Pericardium fibroblast (primary cell): Measurements from ENCODE around the gene TENT4A. TPM values are rescaled to one million over a fixed set of nuclear protein-coding genes. Genes with fewer than 3 reads are reported as not detected.

Source experiments
- total RNA-seq: library from RNA; depleted of rRNA; stranded (reverse); fragments of >200 nt; gene quantifications from 2 replicates; pipeline ENCODE4 v1.2.3, GENCODE V29; 2015

Gene TENT4A
- total RNA-seq, result 8.5 and 15.7 TPM in 2 replicates

GRCh38 chr5:6713274-6714225 is at the start of gene TENT4A:
Gene TENT4A, plus strand, starts transcription at chr5:6713432. Its CDS starts 552 bp downstream, at chr5:6713984.

Other genes starting within 250 kb of the TENT4A start
- 17.5 and 27.8 TPM in 2 replicates for gene NSUN2, start 80.4 kb upstream of the TENT4A start, total RNA-seq
- 7.5 and 7.7 TPM in 2 replicates for gene SRD5A1, start 80.0 kb upstream of the TENT4A start, total RNA-seq